ENCODE measurements around the gene VWC2L.

GRCh38 chr2:214365549-214365948 is 45.3 kb upstream of the VWC2L start:
- no peak for TF ChIP-seq EZH2 (optimal IDR thresholded peaks at IDR 0.05; ENCODE audit: low read depth, low read length)
- no peak for TF ChIP-seq CTCF (IDR thresholded peaks at IDR 0.05; ENCODE audit: low read length)
- TF ChIP-seq EZH2phosphoT487 (IDR thresholded peaks at IDR 0.05; ENCODE audit: low read length), result no peak
